Activated T-helper 1 cell treated with anti-CD3 and anti-CD28 coated beads, Interleukin-12 subunit alpha, Interleukin-12 subunit beta, Interleukin-2, Interleukin-4 antibody, amounts not matched to agents 30 ng/mL and 10 ng/mL and 1 ng/mL, durations not matched to agents 14 hours and 24 hours and 36 hours (primary cell): ENCODE measurements around the gene NFE2L2. TPM values are rescaled to one million over a fixed set of nuclear protein-coding genes. Genes with fewer than 3 reads are reported as not detected.
"Not testable (repeated sequence)": the region's sequence is repeated elsewhere in the genome, so short reads cannot be mapped to it uniquely, and the experiment has no call there.

Source experiments
- DNase-seq: peaks from one replicate; pipeline ENCODE4 v3.0.0; 2021; ENCODE audit warnings: low spot score
- H3K27ac Mint-ChIP-seq: one replicate; pipeline ENCODE4 v1.8.0; 2021; ENCODE audit warnings: mild to moderate bottlenecking, mixed read lengths
- H3K27me3 Mint-ChIP-seq: one replicate; pipeline ENCODE4 v1.8.0; 2022; ENCODE audit warnings: mild to moderate bottlenecking, moderate library complexity, mixed read lengths; ENCODE audit not compliant: insufficient read depth
- H3K36me3 Mint-ChIP-seq: one replicate; pipeline ENCODE4 v1.8.0; 2021; ENCODE audit warnings: low read depth, mixed read lengths
- H3K4me1 Mint-ChIP-seq: one replicate; pipeline ENCODE4 v1.8.0; 2021; ENCODE audit warnings: low read depth, mixed read lengths
- H3K4me3 Mint-ChIP-seq: one replicate; pipeline ENCODE4 v1.8.0; 2021; ENCODE audit warnings: mild to moderate bottlenecking, moderate library complexity, mixed read lengths
- H3K9me3 Mint-ChIP-seq: one replicate; pipeline ENCODE4 v1.8.0; 2021; ENCODE audit warnings: mixed read lengths
- intact Hi-C: fragments of 100-400 bp; cut with micrococcal nuclease; formaldehyde crosslinking; loops from one replicate; pipeline ENCODE4 v1.15.1; 2024
- total RNA-seq: library from RNA; stranded (reverse); gene quantifications from 2 replicates; pipeline ENCODE4 v1.2.3, GENCODE V29; 2022

The NFE2L2 gene
- total RNA-seq, 1 donor from 2014 or later: 68.2 TPM

GRCh38 chr2:177249038-177249437 lies 15.5 kb downstream of the NFE2L2 start:
- H3K9me3 Mint-ChIP-seq: no peaks in the 10 kb centered on the region
- no peak overlapping the region for H3K4me3 Mint-ChIP-seq
- H3K36me3 Mint-ChIP-seq: peaks cover 35% of the 10 kb centered on the region
- no peaks in the 10 kb centered on the region for H3K27me3 Mint-ChIP-seq
- H3K4me1 Mint-ChIP-seq: peaks cover 73% of the 10 kb centered on the region
- no peak overlapping the region for H3K27ac Mint-ChIP-seq
- intact Hi-C loops: no loop called here
- no peak for DNase-seq

DNA sequence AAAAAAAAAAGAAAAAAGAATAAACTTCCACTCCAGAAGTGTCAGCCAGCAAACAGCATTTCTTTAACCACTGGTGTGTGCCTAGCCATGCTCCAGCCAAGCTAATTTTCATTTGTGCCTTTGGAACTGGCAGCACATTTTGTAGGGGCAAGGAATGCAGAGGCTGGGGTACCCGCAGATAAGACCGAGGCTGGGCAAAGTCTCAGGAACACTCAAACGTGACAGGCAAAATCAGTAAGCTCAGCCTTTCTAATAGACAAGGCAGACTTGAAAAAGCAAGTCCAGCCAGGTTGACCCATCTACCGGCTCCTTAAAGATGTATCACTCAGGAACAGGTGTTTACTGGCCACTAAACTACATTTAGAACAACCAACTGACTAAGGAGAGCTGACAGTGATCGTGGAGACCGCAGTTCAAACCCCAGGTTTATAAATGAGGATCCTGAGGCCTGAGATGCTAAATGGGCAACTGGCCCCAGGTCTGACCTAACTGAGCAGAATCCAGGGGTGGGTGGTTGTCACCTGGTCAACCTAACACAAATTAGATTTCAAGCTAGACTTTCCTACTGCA lies 16.7 kb downstream of the NFE2L2 start:
- Mint-ChIP-seq H3K27ac (no peak overlapping the region), H3K36me3 (peaks cover 31% of the 10 kb centered on the region), H3K27me3 (no peaks in the 10 kb centered on the region), H3K9me3 (no peaks in the 10 kb centered on the region), H3K4me1 (peaks cover 70% of the 10 kb centered on the region), H3K4me3 (no peak overlapping the region)
- intact Hi-C loops: no loop called here
- DNase-seq: no peak

DNA sequence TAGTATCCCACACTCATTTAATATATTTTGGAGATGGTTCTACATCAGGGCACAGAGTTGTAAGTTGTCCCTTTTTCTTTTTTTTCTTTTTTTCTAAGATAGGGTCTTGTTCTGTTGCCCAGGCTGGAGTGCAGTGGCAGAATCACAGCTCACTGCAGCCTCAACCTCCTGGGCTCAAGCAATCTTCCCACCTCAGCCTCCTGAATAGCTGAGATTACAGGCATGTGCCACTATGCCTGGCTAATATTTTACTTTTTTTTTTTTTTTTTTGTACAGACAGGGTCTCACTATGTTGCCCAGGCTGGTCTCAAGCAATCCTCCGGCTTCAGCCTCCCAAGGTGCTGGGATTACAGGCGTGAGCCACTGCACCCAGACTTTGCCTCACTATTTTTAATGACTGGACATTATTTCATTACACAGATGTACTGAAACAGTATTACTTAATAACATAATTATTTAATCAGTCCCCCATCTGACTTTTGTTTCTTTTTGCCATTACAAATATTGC lies 17.9 kb downstream of the NFE2L2 start:
- H3K27ac Mint-ChIP-seq, H3K9me3 Mint-ChIP-seq, intact Hi-C loops, H3K4me3 Mint-ChIP-seq, DNase-seq, H3K27me3 Mint-ChIP-seq: not testable (repeated sequence)
- H3K36me3 Mint-ChIP-seq: peaks cover 32% of the 10 kb centered on the region
- peaks cover 70% of the 10 kb centered on the region for H3K4me1 Mint-ChIP-seq

DNA sequence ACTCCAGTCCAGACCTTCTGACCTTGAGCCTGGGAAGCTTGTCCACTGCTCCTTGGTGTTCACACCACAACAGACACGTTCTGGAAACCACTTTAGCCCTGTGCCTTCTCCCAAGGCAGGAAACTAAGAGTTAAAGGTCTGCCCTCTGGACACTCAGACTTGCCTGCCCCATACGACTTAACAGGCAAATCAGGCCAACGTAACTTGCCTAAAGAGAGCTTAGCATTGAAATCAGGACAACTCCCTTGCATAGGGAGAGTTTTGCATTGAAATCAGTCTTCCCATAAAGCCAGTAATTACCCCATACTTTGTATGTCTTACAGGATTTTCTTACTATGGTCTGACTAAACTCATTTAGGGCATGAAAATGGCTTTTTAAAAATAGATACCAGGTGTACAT lies 18.5 kb downstream of the NFE2L2 start:
- Mint-ChIP-seq H3K27me3 (no peaks in the 10 kb centered on the region), H3K36me3 (peaks cover 27% of the 10 kb centered on the region), H3K4me1 (peaks cover 71% of the 10 kb centered on the region), H3K4me3 (no peak overlapping the region), H3K9me3 (no peaks in the 10 kb centered on the region), H3K27ac (no peak overlapping the region)
- DNase-seq: no peak
- intact Hi-C loops: no loop called here

DNA sequence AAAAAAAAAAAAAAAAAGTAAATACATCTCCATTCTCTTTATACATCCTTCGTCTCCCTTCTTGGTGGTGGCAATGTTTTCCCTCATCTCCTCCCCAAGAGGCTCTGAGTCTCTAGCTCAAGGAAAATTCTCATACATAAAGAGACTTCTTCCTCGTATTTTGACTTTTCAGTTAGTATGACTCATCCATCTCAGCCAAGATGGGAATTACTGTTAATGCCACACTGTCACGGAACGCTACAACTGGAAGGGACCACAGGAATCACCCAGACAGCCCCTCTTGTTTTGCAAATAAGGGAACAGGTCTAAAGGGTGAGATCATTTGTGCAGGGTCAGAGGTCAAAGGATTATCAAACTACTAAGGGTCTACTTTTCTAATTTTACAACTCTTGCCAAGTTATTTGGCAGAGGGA lies 19.5 kb downstream of the NFE2L2 start:
- no peaks in the 10 kb centered on the region for H3K27me3 Mint-ChIP-seq
- H3K27ac Mint-ChIP-seq: peak overlapping the region; percentile 55
- DNase-seq: no peak
- H3K9me3 Mint-ChIP-seq: no peaks in the 10 kb centered on the region
- peaks cover 71% of the 10 kb centered on the region for H3K4me1 Mint-ChIP-seq
- intact Hi-C loops: no loop called here
- no peak overlapping the region for H3K4me3 Mint-ChIP-seq
- peaks cover 19% of the 10 kb centered on the region for H3K36me3 Mint-ChIP-seq

- Mint-ChIP-seq H3K27me3 (no peaks in the 10 kb centered on the region), H3K4me3 (no peak overlapping the region), H3K4me1 (peaks cover 72% of the 10 kb centered on the region), H3K9me3 (no peaks in the 10 kb centered on the region), H3K27ac (peak overlapping the region; percentile 77), H3K36me3 (peaks cover 20% of the 10 kb centered on the region)
- DNase-seq: no peak
- intact Hi-C loops: no loop called here
These were observed 20.2 kb downstream of the NFE2L2 start for GRCh38 chr2:177244244-177244771.

DNA sequence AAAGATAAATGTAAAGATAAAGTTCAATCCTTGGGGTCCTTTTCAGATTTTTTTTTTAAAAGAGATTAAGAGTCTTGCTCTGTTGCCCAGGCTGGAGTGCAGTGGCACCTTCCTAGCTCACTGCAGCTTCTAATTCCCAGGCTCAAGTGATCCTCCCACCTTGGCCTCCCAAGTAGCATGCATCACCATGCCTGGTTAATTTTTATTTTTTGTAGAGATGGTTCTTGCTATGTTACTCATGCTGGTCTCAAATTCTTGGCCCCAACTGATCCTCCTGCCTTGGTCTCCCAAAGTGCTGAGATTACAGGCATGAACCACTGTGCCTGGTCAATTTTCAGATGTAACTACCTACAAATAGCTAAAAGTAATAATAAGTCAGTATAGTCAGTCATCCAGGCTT lies 21.1 kb downstream of the NFE2L2 start:
- H3K9me3 Mint-ChIP-seq: no peaks in the 10 kb centered on the region
- peak overlapping the region; percentile 26 for H3K4me3 Mint-ChIP-seq
- H3K4me1 Mint-ChIP-seq: peaks cover 81% of the 10 kb centered on the region
- H3K36me3 Mint-ChIP-seq: peaks cover 20% of the 10 kb centered on the region
- no peak for DNase-seq
- H3K27ac Mint-ChIP-seq: peak overlapping the region; percentile 85
- intact Hi-C loops: no loop called here
- H3K27me3 Mint-ChIP-seq: no peaks in the 10 kb centered on the region

DNA sequence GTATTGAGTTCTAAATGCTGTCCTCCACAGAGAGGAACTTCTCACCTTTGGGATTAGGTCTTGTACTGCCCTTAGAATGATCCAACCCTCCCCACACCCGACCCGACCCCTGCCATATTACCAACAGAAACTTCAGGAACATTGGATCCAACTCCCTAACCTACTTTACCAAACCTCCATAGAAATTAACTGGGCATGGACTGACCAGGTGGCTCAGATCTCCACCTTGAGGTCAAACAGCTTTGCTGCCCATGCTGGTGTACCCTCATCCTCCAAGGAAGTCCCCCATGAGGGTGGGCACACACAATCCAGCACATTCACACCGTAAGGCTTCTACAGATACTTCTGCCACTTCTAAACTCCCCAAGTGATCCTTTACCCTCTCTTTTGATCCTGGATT lies 21.5 kb downstream of the NFE2L2 start:
- peaks cover 85% of the 10 kb centered on the region for H3K4me1 Mint-ChIP-seq
- H3K27me3 Mint-ChIP-seq: no peaks in the 10 kb centered on the region
- H3K4me3 Mint-ChIP-seq: peak overlapping the region; percentile 26
- intact Hi-C loops: no loop called here
- no peak for DNase-seq
- H3K36me3 Mint-ChIP-seq: peaks cover 20% of the 10 kb centered on the region
- H3K9me3 Mint-ChIP-seq: no peaks in the 10 kb centered on the region
- peak overlapping the region; percentile 85 for H3K27ac Mint-ChIP-seq

- Mint-ChIP-seq H3K27me3 (no peaks in the 10 kb centered on the region), H3K4me3 (peak overlapping the region; percentile 32), H3K27ac (peak overlapping the region; percentile 85), H3K4me1 (peaks cover 84% of the 10 kb centered on the region), H3K36me3 (peaks cover 21% of the 10 kb centered on the region), H3K9me3 (no peaks in the 10 kb centered on the region)
- no peak for DNase-seq
- intact Hi-C loops: loop anchor here (1.0 kb wide), 2 partner anchors 10 to 48 kb away; no protein-coding TSS in a partner anchor
These were observed 22.2 kb downstream of the NFE2L2 start for GRCh38 chr2:177242121-177242987.

DNA sequence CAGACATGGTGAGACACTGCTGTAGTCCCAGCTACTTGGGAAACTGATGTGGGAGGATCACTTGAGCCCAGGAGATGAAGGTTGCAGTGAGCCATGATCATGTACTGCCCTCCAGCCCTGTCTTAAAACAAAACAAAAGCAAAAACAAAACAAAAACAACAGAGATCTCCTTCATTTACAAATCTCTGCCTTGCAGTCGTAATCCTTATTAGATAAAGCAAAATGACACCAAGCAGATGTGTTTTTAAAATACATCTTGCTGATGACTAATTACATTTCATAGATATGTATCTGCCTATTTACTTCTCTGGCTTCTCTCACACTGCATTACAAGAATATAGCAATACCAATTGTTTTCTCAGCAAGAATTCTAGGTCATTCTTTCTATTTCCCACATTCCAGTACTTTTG lies 22.8 kb downstream of the NFE2L2 start:
- Mint-ChIP-seq H3K27ac (peak overlapping the region; percentile 85), H3K36me3 (peaks cover 21% of the 10 kb centered on the region), H3K4me3 (peak overlapping the region; percentile 29), H3K27me3 (no peaks in the 10 kb centered on the region), H3K9me3 (no peaks in the 10 kb centered on the region), H3K4me1 (peaks cover 77% of the 10 kb centered on the region)
- no peak for DNase-seq
- intact Hi-C loops: loop anchor here (1.0 to 2.0 kb wide), 3 partner anchors 11 to 49 kb away; no protein-coding TSS in a partner anchor

- peaks cover 26% of the 10 kb centered on the region for H3K36me3 Mint-ChIP-seq
- H3K4me1 Mint-ChIP-seq: peaks cover 74% of the 10 kb centered on the region
- peak overlapping the region; percentile 85 for H3K27ac Mint-ChIP-seq
- no peaks in the 10 kb centered on the region for H3K27me3 Mint-ChIP-seq
- no peaks in the 10 kb centered on the region for H3K9me3 Mint-ChIP-seq
- intact Hi-C loops: loop anchor here (1.0 to 2.0 kb wide), 3 partner anchors 10 to 23 kb away; no protein-coding TSS in a partner anchor
- peak overlapping the region; percentile 56 for H3K4me3 Mint-ChIP-seq
- no peak for DNase-seq
These were observed 24.4 kb downstream of the NFE2L2 start for GRCh38 chr2:177239932-177240630.

GRCh38 chr2:177239053-177239452 lies 25.5 kb downstream of the NFE2L2 start:
- no peak for DNase-seq
- H3K36me3 Mint-ChIP-seq: peaks cover 27% of the 10 kb centered on the region
- H3K27ac Mint-ChIP-seq: no peak overlapping the region
- no peak overlapping the region for H3K4me3 Mint-ChIP-seq
- H3K27me3 Mint-ChIP-seq: no peaks in the 10 kb centered on the region
- H3K9me3 Mint-ChIP-seq: no peaks in the 10 kb centered on the region
- H3K4me1 Mint-ChIP-seq: peaks cover 69% of the 10 kb centered on the region
- intact Hi-C loops: no loop called here
